ENCODE results near the gene MYDGF.
A peak's percentile ranks its signal among the peaks of the same experiment; 100 is the strongest.
"Not testable (repeated sequence)": the region's sequence is repeated elsewhere in the genome, so short reads cannot be mapped to it uniquely, and the experiment has no call there.

MYDGF gene

GRCh38 chr19:4699826-4700692 is 29.9 kb upstream of the MYDGF start:
- no peak for DNase-seq (ENCODE audit: low read depth)

GRCh38 chr19:4697304-4697703 is 27.2 kb upstream of the MYDGF start:
- no peak for DNase-seq (ENCODE audit: low read depth)

- DNase-seq (ENCODE audit: low read depth) = no peak
These were observed 25.1 kb upstream of the MYDGF start for GRCh38 chr19:4695224-4695731.

GRCh38 chr19:4694211-4694987 is 24.3 kb upstream of the MYDGF start:
- peak; percentile 85 for DNase-seq (ENCODE audit: low read depth)

- DNase-seq (ENCODE audit: low read depth) = no peak
These were observed 23.5 kb upstream of the MYDGF start for GRCh38 chr19:4693471-4694121.

GRCh38 chr19:4693078-4693350 is 22.9 kb upstream of the MYDGF start:
- no peak for DNase-seq (ENCODE audit: low read depth)

GRCh38 chr19:4692251-4693077 is 22.3 kb upstream of the MYDGF start:
- no peak for DNase-seq (ENCODE audit: low read depth)

- no peak for DNase-seq (ENCODE audit: low read depth)
These were observed 21.2 kb upstream of the MYDGF start for GRCh38 chr19:4691373-4691772.

GRCh38 chr19:4690361-4690760 is 20.2 kb upstream of the MYDGF start:
- DNase-seq (ENCODE audit: low read depth) = no peak

GRCh38 chr19:4689403-4689802 is 19.3 kb upstream of the MYDGF start:
- no peak for DNase-seq (ENCODE audit: low read depth)

GRCh38 chr19:4688587-4688986 is 18.4 kb upstream of the MYDGF start:
- DNase-seq (ENCODE audit: low read depth) = no peak

GRCh38 chr19:4687396-4687795 is 17.3 kb upstream of the MYDGF start:
- DNase-seq (ENCODE audit: low read depth) = no peak

GRCh38 chr19:4686700-4687099 is 16.6 kb upstream of the MYDGF start:
- no peak for DNase-seq (ENCODE audit: low read depth)

- DNase-seq (ENCODE audit: low read depth) = no peak
These were observed 14.4 kb upstream of the MYDGF start for GRCh38 chr19:4684312-4685095.

- DNase-seq (ENCODE audit: low read depth) = no peak
These were observed 12.5 kb upstream of the MYDGF start for GRCh38 chr19:4682417-4683200.

GRCh38 chr19:4680021-4680420 is 9.9 kb upstream of the MYDGF start:
- DNase-seq (ENCODE audit: low read depth) = not testable (repeated sequence)

GRCh38 chr19:4678881-4679790 is 9.0 kb upstream of the MYDGF start:
- no peak for DNase-seq (ENCODE audit: low read depth)

- DNase-seq (ENCODE audit: low read depth) = peak; percentile 47
These were observed 7.0 kb upstream of the MYDGF start for GRCh38 chr19:4676955-4677731.
